ENCODE data around the gene NAPSA.

NAPSA gene

DNA sequence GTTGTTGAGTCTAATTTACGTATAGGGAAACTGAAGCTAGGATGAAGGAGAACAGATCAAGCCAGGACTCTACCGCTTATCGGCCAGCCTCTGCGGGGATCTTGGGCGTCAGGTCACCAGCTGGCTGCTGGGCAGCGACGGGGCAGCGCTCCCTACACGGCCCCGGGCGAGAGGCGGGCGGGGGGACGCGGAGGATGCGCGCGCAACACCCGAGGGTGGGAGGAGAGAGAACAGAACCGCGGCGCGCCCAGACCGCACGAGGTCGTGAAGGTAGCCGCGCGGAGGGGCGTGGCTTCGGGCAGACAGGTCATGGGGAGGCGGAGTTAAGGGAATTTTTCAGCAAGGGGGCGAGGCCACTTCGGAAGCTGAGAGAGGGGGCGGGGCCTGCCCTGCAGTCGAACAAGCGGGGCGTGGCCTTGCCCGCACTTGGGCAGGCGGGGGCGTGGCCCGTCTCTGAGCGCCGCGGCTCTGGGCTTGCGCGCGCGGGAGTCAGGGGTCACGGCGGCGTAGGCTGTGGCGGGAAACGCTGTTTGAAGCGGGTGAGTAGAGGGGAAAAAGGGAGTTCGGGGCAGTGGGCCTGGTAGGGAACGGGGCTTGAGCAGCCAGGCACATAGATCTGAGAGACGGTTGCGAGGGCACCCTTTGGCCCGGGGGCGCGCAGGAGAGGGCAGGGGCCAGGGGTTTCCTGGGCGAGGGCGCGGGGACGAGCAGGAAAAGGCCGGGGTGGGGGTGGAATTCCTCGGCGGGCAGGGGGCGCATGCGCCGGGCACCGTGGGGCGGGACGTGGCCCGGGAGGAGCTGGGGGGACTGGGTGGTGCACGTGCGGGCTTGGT, 18.6 kb upstream of the NAPSA start, which contains the start of gene POLD1:
TSS of gene POLD1 (plus strand) at position 496 of the 833 bp plus-strand sequence. CDS start 14,505 bp downstream, outside the sequence.
- peak; percentile 99 for DNase-seq (ENCODE audit: low spot score)

DNA sequence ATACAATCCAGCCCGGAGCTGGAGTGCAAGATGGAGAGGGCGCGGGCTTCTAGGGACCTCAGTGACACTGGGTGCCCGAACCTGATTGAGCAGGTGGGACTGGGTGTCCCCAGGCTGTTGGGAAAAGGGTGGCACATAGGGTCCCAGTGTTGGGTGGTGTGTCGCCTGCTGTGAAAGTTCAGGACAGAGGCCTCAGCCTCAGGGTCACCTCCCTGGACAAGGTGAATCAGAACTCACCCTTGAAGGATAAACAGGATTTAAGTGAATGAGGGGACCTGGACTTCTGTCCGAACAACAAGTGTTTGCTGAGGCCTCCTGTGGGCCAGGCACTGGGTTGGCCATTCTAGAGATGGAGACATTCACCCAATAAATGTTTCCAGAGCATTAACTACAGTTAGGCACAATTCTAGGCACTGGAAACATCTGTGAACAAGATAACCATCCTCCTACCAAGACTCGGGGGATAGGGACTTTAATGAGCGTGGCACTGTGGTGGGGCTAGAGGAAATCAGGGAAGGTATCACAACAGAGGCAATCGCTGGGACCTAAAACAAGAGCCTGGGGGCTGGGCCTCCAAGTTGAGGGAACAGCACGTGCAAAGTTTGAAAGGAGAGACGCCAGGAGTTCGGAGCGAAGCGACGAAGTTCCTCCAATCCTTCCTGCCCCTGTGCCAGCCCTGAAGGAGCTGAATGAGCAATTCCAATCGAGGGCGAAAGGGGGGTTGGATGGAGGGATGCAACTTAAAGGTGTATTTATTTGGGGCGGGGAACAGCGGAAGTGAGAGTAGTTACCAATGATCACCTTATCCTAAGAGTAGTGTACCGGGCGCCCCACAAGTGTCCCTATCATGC, 17.8 kb upstream of the NAPSA start:
- no peak for DNase-seq (ENCODE audit: low spot score)

- no peak for DNase-seq (ENCODE audit: low spot score)
These were observed 16.7 kb upstream of the NAPSA start for GRCh38 chr19:50381881-50382729.

- DNase-seq (ENCODE audit: low spot score): no peak
These were observed 15.3 kb upstream of the NAPSA start for GRCh38 chr19:50380751-50381151.

- no peak for DNase-seq (ENCODE audit: low spot score)
These were observed 14.7 kb upstream of the NAPSA start for GRCh38 chr19:50380137-50380536.

DNA sequence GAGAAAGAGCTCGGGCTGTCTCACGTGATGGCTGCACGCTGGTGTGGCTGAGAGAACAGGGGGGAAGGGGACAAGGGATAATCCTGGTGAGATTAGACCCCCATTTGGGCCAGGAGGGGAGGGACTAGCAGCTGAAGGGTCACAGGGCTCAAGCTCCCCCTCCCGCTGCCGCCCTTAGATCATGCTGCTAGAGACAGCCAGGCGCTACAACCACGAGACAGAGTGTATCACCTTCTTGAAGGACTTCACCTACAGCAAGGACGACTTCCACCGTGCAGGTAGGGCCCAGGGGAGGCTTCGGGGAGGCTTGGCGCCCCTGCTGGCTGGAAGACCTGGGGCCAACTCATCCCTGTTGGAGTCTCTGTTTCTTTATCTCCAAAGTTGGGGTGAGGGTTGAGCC, 14.2 kb upstream of the NAPSA start:
- no peak for DNase-seq (ENCODE audit: low spot score)

- DNase-seq (ENCODE audit: low spot score): no peak
These were observed 13.4 kb upstream of the NAPSA start for GRCh38 chr19:50378863-50379236.

DNA sequence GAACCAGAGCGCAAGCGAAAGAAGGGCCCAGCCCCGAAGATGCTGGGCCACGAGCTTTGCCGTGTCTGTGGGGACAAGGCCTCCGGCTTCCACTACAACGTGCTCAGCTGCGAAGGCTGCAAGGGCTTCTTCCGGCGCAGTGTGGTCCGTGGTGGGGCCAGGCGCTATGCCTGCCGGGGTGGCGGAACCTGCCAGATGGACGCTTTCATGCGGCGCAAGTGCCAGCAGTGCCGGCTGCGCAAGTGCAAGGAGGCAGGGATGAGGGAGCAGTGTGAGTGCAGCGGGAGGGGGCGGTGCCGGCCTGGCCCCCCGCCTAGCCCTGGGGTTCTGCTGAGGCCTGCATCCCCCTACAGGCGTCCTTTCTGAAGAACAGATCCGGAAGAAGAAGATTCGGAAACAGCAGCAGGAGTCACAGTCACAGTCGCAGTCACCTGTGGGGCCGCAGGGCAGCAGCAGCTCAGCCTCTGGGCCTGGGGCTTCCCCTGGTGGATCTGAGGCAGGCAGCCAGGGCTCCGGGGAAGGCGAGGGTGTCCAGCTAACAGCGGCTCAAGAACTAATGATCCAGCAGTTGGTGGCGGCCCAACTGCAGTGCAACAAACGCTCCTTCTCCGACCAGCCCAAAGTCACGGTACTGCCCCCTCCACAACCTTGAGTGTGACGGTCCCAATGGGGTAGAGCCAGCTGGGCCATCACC, 12.9 kb upstream of the NAPSA start:
- DNase-seq (ENCODE audit: low spot score): no peak

DNA sequence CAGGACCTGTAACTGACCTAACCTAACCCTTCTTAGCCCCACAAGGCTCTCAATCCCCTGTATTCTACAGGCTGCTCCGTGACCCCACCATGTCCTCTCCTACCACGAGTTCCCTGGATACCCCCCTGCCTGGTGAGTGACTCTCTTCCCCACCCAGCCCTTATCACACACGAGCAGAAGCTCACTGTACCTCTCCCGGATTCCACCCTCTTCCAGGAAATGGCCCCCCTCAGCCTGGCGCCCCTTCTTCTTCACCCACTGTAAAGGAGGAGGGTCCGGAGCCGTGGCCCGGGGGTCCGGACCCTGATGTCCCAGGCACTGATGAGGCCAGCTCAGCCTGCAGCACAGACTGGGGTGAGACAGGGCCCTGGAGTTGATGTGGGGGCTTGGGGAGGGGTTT, 12.1 kb upstream of the NAPSA start:
- DNase-seq (ENCODE audit: low spot score): no peak

GRCh38 chr19:50377051-50377461, 11.6 kb upstream of the NAPSA start:
- DNase-seq (ENCODE audit: low spot score): peak; percentile 86

DNA sequence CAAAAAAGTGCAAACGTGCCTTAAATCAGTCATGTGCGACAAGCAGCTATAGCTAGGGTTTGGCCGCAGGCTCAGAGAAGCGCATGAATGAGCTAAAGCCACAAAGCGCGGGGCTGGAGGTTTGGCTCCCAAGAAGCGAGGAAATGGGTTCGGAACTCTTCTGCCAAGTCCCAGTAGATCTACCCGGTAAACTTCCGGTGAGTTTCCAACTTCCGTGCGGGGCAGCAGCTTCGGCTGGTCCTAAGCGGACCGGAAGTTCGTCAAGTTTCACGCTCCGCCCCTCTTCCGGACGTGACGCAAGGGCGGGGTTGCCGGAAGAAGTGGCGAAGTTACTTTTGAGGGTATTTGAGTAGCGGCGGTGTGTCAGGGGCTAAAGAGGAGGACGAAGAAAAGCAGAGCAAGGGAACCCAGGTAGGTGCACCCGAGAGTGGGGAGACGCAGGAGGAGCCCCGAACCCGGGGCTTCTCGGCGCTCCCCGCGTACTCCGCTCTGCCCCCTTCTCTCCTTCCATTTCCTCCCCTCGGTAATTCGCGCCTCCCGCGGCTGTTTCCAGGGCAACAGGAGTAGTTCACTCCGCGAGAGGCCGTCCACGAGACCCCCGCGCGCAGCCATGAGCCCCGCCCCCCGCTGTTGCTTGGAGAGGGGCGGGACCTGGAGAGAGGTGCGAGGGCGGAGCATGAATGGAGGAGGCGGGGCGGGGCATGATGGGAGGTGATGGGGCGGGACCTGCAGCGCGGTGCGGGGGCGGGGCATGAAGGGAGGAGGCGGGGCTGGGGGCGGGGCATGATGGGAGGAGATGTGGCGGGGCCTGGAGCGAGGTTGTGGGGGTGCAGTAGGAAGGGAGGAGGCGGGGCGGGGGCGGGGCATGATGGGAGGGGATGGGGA, 11.0 kb upstream of the NAPSA start, which contains the start of gene NR1H2:
TSS of gene NR1H2 (plus strand) at position 292 of the 885 bp plus-strand sequence. CDS start 1,149 bp downstream, outside the sequence.
- peak; percentile 99 for DNase-seq (ENCODE audit: low spot score)

DNA sequence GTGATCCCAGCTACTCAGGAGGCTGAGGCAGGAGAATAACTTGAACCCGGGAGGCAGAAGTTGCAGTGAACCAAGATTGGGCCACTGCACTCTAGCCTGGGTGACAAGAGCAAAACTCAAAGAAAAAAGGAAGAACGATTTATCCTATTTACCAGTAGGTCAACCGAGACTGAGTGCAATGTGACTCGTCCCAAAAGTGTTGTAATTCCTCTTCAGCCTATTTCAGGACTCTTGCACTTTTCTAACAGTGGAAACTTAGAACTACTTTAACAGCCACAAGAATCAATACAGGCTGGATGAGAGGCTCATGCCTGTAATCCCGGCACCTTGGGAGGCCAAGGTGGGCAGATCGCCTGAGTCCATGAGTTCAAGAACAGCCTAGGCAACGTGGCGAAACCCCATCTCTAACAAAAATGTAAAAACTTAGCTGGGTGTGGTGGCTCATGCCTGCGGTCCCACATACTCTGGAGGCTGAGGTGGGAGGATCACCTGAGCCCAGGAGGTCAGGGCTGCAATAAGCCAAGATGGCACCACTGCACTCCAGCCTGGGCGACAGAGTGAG, 6.6 kb upstream of the NAPSA start:
- no peak for DNase-seq (ENCODE audit: low spot score)

DNA sequence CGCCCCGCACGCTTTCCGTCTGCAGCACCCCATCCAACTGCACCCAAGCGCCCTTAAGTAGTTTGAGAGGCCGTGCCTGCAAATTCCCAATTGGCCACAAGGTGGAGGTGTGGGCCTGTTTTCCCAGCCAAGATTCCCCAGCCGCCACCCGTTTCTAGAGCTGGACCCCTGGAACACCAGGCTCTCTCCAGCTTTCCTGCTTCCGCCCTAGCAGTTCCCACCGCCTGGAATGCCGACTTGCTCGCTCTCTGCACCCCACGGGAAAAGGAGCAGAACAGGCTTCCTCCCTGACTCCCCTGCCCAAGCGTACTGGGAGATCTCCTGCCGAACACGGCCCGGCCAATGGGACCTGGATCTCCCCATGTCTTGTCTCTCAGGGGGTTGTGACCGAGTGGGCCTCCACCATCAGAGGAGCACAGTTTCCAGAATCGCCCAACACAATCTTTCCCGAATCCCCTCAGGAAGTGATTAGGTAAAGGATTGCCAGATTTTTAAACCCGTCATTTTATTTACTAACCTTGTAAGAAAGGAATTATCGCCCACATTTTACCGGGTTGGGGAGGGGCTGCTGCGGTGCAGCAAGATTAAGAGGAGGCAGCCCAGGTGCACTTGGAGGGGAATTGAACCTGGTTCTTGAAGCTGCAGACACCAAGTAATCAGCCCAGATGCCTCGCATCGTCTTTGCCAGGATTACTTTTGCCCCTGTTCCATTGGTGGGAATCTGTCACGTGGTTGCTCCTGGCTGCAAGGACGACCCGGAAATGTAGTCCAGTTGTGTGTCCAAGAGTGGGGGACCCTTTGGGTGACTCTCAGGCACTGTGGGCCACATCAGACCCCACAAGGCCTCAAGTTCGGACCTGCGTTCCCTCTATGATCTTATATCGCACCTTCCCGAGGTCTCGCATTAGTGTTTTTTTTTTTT, 3.5 kb upstream of the NAPSA start:
- peak; percentile 90 for DNase-seq (ENCODE audit: low spot score)

- DNase-seq (ENCODE audit: low spot score): no peak
These were observed 2.6 kb downstream of the NAPSA start for GRCh38 chr19:50362656-50363424.

- no peak for DNase-seq (ENCODE audit: low spot score)
These were observed 3.4 kb downstream of the NAPSA start for GRCh38 chr19:50362030-50362412.

DNA sequence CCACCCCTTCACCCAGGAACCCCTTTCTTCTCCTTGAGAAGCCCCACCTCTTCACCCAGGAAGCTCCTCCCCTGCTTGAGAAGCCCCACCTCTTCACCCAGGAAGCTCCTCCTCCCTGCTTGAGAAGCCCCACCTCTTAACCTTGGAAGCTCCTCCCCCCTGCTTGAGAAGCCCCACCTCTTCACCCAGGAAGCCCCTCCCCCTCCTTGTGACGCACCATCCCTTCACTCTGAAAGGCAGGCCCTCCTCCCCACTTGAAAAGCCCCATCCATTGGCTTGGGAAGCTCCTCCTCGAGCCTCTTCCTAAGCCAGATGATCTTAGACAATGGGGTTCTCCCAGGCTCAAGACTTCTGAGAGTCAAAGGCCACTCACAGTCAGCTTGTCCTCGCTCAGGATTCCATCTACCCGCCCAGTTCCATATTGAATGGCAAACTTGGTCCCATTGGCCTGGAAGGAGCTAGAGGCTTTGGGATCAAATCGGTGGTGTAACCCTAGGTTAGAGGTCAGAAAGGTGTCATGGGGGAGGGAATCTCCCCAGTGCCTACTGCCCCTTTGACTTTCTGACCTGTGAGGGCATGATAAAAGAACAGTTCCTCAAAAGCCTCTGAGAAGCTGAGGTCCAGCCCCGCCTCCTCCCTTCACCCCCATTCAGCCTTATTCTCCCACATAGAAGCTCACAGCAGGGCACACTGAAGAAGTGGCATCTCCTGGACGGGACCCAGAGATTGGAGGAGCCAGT, 4.0 kb downstream of the NAPSA start:
- no peak for DNase-seq (ENCODE audit: low spot score)

GRCh38 chr19:50359328-50359818, 6.1 kb downstream of the NAPSA start:
- no peak for DNase-seq (ENCODE audit: low spot score)

Data from hematopoietic multipotent progenitor cell treated with erythropoietin and hydrocortisone succinate and interleukin-3 and kit ligand, for 17 days (in vitro differentiated cells).